GM21717 (cell line): ENCODE data around the gene RAPGEF4.
"Not testable (repeated sequence)": the region's sequence is repeated elsewhere in the genome, so short reads cannot be mapped to it uniquely, and the experiment has no call there.

Experiments
- ATAC-seq: cut with Tn5 transposase; IDR thresholded peaks from one replicate; pipeline ENCODE4 v1.9.1; 2021; ENCODE audit warnings: mild to moderate bottlenecking, moderate library complexity; ENCODE audit not compliant: unreplicated experiment

Gene RAPGEF4

DNA sequence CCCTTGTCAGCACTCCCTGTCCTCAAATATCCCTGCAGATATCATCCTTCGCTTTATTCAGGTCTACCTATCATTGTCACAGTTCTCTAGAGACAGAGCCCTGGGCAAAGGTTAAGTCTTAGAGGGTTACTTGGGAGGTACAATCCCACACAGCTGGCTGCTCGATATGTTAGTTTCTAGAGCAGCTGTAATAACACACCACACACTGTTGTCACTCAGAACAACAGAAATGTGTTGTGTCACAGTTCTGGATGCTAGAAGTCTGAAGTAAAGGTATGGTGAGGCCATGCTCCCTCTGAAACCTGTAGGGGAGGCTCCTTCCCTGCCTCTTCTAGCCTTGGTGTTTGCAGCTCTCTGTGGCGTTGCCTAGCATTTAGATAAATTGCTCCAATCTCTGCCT lies 9.9 kb upstream of the RAPGEF4 start:
- no peak for ATAC-seq

DNA sequence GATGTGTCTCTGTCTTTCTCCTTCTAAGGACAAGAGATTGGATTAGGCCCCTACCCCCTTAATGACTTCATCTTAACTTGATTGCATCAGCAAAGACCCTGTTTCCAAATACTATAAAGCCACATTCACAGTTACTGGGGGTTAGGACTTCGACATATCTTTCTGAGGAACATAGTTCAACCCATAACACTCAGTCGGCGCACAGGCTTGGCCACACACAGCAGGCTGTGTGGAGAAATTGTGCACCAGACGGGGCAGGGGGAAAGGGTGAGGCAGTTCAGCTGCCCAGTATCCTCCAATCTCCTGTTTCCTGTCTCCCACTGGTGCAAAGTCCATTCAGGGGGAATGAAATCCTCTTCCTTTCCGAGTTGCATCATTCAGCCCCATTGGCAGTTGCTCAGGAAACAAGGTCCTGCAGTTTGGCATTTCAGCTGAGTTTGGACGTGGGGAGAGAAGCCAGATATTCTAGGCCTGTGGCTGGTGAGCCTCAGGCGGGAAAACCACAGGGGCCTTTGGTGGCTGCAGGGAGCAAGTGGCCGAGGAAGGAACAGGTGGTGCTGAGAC lies 9.4 kb upstream of the RAPGEF4 start:
- no peak for ATAC-seq

- no peak for ATAC-seq
Observed at GRCh38 chr2:172730411-172730810, 5.2 kb upstream of the RAPGEF4 start.

DNA sequence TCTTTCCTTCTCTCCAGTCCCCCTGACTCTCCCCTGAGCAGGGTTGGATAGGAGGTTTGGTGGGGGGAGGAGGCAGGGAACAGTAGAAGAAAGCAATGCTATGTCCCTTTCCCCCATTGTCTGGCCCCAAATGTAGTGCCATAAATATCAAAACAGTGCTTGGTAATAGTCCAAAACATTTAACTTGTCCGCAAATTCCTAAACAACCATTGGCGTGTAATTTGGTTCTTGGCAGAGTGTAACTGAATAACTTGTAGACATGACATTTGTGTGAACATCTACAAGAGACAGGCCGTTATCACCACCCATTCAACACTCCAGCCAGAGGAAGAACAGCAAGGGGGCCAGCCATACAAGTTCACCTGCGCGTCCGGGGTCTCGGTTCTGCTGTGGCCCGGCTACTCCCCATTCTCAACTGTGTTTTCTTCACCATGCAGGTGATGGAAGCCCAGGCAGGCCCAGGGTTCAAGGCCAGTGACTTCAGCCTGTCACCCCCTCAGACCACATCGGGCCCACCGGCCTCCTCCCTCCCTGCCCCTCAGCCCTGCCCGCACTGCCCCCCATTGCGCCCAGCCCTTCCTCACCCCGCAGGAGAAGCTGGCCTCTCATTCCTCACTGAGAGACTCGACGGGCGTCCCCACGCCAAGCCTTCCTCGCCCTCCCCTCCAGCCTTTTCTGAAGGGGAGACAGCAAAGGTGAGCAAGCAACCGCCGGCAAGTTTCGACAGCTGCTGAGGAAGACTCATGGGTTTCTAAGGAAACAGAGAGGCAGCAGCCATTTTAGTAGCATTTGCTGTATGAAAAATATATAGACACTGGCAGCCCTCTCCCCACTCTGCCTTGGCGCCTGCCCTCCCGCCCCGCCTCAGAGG lies 699 bp upstream of the RAPGEF4 start:
- no peak for ATAC-seq

DNA sequence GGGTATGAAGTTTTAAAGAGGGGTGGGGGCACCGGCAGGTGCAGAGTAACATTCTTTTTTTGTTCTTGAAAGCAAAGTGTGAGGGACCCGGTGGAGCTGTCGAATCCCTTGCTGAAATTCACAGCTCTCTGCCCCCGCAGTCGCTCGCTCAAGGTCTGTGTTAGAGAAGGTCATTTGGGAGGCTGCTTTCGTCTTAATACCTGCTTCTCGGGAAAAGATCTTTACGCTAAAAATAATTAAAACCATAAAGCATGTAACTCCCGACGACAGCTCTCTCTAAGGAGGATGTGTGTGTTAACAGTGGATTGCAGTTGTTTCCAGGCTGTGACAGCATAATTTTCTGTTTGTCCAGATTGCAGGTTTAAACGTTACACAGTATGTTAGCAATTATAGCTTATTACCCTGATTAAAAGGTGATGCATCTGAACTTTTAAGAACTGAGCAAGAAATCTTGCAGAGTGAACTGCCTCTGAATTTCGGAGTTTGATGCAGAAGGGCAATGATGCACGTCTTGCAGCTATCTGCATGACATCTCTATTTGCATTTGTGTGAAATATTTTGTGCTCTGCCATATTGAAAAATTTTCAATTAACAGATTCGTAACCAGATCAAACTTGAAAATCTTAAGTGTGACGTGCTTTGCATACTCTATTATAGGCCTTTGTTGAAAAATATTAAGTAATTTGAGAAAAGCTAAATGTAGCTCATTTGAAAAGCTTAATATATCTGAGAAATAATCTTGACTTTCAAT lies 954 bp downstream of the RAPGEF4 start:
- no peak for ATAC-seq

- ATAC-seq, result no peak
Observed at GRCh38 chr2:172739661-172740266, 4.1 kb downstream of the RAPGEF4 start.

GRCh38 chr2:172740856-172741255 lies 5.2 kb downstream of the RAPGEF4 start:
- ATAC-seq, result no peak

DNA sequence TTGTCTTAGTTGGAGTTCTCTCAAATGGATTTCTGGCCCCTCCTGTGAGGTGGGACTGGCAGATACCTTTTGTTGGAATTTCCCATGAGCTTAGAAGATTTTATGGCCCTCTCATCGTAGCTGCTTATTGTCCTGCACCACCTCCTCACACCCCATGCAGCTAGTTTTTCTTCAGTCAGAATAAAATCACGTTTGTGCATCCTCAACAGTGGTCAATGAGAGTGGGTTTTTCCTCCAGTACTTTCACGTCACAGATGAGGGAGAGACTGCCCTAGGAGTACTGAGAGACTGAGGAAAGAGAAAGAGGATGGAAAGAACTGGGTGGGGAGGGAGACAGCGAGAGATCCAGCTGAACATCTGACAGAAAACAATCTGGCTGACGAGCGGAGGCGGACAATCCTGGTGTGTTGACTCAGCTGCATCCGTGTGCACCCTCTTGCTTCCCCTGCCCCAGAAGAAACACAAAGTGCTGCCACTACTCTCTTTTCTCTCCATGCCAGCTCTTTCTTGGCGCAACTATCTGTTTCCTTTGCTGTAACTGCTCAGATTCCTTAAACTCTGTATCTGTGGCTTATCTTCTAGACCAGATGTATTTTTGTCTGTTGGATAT lies 7.4 kb downstream of the RAPGEF4 start:
- ATAC-seq, result no peak

GRCh38 chr2:172743898-172744297 lies 8.3 kb downstream of the RAPGEF4 start:
- no peak for ATAC-seq

GRCh38 chr2:172745636-172746035 lies 10.0 kb downstream of the RAPGEF4 start:
- ATAC-seq, result no peak

DNA sequence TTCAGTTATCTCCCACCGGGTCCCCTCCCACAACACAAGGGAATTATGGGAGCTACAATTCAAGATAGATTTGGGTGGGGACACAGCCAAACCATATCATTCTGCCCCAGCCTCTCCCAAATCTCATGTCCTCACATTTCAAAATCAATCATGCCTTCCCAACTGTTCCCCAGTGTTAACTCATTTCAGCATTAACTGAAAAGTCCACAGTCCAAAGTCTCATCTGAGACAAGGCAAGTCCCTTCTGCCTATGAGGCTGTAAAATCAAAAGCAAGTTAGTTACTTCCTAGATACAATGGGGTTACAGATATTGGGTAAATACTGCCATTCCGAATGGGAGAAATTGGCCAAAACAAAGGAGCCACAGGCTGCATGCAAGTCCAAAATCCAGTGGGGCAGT lies 12.9 kb downstream of the RAPGEF4 start:
- not testable (repeated sequence) for ATAC-seq

DNA sequence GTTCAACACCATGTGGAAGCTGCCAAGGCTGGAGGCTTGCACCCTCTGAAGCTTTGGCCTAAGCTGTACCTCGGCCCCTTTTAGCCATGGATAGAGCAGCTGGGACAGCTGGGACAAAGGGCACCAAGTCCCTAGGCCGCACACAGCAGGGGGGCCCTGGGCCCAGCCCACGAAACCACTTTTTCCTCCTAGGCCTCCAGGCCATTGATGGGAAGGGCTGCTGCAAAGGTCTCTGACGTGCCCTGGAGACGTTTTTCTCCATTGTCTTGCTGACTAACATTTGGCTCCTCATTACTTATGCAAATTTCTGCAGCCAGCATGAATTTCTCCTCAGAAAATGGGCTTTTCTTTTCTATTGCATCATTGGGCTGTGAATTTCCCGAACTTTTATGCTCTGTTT lies 13.7 kb downstream of the RAPGEF4 start:
- no peak for ATAC-seq

DNA sequence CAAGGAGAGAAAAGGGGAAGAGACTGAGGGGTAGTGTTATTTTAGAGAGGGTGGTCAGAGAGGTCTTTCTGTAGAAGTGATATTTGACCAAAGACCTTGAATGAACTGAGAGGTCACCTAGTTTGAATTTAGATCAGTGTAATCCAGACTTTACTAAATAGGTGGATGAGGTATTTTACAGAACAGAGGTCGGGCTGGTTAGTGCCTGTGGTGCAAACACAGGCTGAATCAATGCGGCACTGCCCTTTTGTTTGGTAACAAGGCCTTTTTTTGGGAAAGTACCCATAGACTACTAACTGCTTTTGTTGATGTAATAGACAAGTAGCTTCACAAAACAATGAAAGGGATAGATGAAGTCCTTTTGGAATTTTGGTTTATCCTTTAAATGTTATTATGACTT lies 15.9 kb downstream of the RAPGEF4 start:
- no peak for ATAC-seq

DNA sequence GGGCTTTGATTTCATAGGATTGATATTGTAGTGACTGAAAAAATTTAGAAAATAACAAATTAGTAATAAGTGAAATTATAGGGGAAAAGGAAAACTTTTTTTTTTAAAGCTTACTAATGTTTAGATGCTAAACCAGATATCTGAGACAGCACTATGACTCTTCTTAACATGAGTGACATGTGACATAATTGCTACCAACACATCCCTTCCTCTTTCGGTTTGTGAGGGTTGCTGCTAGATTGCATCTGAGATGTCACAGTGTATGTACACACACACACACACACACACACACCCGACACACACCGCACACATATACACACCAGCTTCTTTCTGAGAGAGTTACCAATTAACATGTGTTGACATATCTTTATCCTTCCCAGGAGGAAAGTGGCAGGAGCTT lies 18.0 kb downstream of the RAPGEF4 start:
- no peak for ATAC-seq

GRCh38 chr2:172759441-172759840 lies 23.8 kb downstream of the RAPGEF4 start:
- no peak for ATAC-seq

DNA sequence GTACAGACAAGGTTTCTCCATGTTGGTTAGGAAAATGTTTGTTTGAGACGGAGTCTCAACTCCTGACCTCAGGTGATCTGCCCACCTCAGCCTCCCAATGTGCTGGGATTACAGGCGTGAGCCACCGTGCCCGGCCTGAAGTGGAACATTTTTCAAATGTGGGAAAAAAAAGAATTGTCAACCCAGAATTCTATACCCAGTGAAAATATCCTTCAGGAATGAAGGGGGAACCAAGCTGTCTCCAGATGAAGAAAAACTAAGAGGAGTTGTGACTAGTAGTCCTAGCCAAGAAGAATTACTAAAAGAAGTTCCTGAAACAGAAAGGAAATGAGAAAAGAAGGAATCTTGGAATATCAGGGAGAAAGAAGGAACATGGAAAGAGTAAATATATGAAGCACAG lies 25.7 kb downstream of the RAPGEF4 start:
- no peak for ATAC-seq

DNA sequence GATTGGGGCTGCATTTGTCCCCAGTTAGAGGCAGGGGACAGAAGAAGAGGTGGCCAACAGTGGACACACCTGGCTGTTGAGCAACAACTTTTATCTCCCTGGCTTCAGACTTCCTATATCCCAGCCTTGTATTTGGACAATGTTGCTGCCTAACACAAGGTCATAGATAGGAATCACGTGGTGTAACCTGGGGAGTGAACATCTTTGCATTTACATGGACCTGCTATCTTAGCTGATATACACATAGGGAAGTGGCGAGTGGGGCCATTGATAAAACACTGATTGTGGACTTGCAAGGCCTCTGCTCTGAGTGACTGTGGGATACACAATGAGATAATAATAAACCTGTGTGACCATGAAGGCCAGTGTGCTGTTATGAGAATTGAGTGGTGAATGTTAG lies 26.9 kb downstream of the RAPGEF4 start:
- ATAC-seq, result no peak

DNA sequence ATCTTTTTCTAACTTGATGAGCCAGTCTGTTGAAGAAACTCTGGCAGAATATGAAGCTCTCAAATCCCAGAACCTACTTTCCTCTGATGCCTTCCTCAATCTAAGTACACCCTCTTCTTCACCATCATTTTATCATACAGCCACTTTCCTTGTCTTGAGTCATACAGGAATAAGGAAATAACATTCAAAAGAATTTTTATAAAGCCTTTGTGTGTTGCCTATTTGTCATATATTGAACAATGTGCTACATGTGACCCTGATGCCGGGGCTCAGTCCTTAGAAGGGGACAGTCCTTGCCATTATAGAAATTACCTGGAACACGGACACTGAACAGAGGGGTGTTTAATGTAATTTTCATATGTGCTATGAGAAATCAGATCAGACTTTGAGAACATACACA lies 27.4 kb downstream of the RAPGEF4 start:
- ATAC-seq, result no peak

DNA sequence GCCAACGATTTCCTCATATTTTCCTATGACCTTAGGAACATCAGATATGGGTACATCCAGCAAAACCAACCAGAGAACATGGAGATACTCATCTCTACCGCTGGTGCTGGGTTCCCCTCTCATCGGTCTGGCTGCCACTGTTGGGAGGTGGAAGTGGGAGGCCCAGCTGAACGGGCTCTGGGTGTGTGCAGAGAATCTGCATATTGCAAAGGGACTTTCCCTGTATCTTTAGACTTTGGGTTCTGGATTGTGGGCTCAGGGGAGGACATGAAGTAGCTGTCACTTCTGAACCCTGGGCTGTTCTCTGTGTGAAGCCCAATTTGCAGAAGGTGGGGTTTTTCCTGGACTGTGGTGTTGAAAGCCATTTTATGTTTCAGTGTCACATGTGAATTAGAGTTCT lies 30.0 kb downstream of the RAPGEF4 start:
- no peak for ATAC-seq

DNA sequence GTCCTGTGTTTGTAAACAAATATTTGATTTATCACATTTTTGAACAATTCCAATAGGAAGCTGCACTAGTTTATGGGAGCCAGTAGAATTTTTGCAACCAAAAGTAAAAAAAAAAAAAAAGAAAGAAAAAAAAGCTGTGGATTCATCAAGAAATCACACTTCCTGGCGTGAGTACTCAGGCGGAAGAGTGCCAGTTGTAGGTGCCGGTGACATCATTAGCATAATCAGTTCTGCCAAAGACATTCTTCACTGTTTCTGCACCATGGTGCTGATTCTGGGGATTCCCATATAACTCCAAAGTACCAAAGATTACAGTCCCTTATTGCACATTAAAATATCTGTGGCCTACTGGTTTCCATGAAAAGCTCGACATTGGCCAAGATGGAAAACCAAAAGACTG lies 32.8 kb downstream of the RAPGEF4 start:
- no peak for ATAC-seq

- no peak for ATAC-seq
Observed at GRCh38 chr2:172769879-172770278, 34.2 kb downstream of the RAPGEF4 start.
